ENCODE results near the gene CPLX3.

The CPLX3 gene

DNA sequence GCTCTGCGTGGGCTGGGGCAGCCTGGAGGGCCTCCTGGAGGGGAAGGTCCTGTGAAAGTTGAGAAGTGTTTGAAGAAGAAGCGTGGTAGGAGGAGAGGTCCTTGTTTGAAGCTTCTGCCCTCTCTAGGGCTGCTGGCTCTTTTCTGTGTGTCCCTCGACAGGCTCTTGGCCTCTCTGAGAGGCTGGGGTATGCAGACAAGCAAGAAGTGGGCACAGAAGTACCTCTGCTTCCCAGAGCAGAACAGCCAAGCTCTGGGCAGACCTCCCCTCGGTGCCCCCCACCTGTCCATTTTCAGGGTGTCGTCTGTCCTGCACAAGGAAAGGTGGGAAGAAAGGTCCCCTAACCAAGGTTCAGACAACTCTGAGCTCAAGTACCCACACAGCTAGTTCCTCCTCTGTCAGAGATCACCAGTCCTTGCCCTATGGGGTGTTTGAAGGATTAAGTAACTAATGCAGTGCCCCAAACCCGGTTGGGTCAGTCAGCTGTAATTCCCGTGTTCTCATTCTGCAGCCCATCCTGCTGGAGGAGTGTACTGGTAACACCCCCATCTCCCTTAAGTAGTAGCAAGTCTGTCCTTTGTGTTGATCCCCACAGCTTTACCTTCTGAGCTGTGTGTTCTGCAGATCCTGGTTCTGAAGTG, 38.3 kb upstream of the CPLX3 start:
- DNase-seq (ENCODE audit: low read depth, low spot score): no peak
- no peak overlapping the region for H3K4me3 ChIP-seq (ENCODE audit: low read depth, low read length)
- ChIA-PET CTCF (interaction anchor here (0.8 to 33.5 kb wide), 16 partner anchors 8 to 165 kb away, joined by 3 to 1672 read pairs (median 4); partner anchors contain the start of genes CLK3, CPLX3, MPI and RPP25), POLR2A (interaction anchor here (1.0 to 1.4 kb wide), 2 partner anchors 10 to 150 kb away, joined by 4 to 5 read pairs; partner anchors contain the start of gene COX5A)
- TF ChIP-seq, protein P1, sequence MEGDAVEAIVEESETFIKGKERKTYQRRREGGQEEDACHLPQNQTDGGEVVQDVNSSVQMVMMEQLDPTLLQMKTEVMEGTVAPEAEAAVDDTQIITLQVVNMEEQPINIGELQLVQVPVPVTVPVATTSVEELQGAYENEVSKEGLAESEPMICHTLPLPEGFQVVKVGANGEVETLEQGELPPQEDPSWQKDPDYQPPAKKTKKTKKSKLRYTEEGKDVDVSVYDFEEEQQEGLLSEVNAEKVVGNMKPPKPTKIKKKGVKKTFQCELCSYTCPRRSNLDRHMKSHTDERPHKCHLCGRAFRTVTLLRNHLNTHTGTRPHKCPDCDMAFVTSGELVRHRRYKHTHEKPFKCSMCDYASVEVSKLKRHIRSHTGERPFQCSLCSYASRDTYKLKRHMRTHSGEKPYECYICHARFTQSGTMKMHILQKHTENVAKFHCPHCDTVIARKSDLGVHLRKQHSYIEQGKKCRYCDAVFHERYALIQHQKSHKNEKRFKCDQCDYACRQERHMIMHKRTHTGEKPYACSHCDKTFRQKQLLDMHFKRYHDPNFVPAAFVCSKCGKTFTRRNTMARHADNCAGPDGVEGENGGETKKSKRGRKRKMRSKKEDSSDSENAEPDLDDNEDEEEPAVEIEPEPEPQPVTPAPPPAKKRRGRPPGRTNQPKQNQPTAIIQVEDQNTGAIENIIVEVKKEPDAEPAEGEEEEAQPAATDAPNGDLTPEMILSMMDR (IDR thresholded peaks at IDR 0.05; ENCODE audit: insufficient read depth, low read length, missing control alignments): no peak

DNA sequence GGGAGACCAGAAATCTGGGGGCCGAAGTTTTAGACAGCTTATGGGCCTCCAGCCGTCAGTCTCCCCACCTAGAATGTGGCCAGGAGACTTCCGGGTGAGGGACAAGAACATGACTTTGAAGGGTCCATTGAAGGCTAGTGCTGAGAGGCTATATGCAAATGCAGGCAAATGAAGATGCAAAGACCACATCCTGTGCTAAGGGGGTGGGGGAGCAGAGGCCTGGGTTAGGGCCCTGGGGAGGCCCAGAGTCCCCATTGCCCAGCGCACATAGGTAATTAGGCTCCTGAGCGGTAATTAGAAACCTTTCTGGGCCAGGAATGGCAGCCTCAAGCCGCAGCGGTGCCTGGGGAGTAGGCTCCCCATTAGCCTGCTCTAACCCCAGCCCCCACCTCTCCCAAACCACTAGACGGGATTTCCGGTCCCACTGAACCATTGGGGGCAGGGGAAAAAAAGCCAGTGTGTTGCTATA, 37.7 kb upstream of the CPLX3 start:
- ChIA-PET POLR2A (no interaction called here), CTCF (interaction anchor here (0.8 to 33.5 kb wide), 13 partner anchors 9 to 165 kb away, joined by 3 to 1672 read pairs (median 4); partner anchors contain the start of genes CLK3, CPLX3, MPI and RPP25)
- DNase-seq (ENCODE audit: low read depth, low spot score): no peak
- TF ChIP-seq, protein P1 (IDR thresholded peaks at IDR 0.05; ENCODE audit: insufficient read depth, low read length, missing control alignments): no peak
- no peak overlapping the region for H3K4me3 ChIP-seq (ENCODE audit: low read depth, low read length)

DNA sequence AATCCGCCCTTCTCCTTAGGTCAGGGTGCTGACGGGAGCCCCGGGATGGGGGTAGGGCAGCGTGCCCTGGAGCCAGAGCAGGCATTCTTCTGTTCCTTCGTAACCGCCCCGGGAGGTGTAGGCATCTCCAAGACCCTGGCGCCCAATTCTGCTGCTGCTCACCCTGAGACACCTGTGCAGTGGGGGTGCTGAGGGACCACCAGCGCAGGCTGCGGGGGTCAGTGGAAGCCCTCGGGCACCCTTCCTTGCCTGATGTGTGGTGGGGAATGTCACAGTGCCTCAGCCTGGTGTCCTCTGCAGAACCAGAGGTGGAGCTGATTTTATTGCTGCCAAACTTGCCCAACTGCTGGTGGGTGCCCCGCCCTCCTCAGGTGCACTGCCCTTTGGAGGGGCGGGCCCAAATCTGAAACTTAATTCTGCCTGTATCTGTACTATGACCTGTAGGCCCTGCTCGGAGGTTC, 37.2 kb upstream of the CPLX3 start:
- H3K4me3 ChIP-seq (ENCODE audit: low read depth, low read length): no peak overlapping the region

DNA sequence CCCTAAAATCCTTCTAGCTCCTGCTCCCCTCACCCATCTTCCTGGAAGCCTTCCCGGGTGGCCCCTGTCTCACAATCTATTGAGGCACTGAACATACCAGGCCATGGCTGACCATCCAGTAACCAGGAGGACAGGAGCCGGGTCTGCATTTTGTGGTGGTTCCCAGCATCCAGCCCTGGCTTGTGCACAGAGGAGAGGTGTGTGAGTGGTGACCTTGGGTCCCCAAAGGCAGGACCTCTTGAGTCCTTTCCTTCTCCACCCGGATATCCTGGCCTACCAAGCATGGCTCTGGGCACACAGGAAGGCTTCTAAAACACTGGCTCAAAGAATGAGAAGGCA, 36.7 kb upstream of the CPLX3 start:
- H3K4me3 ChIP-seq (ENCODE audit: low read depth, low read length): no peak overlapping the region
- no peak for DNase-seq (ENCODE audit: low read depth, low spot score)
- TF ChIP-seq, protein P1 (IDR thresholded peaks at IDR 0.05; ENCODE audit: insufficient read depth, low read length, missing control alignments): no peak
- POLR2A ChIA-PET: no interaction called here
- CTCF ChIA-PET: interaction anchor here (1.0 to 9.6 kb wide), 4 partner anchors 9 to 47 kb away, joined by 3 to 136 read pairs (median 117); partner anchors contain the start of gene CSK

More for the DNA sequence above, 37.2 kb upstream of the CPLX3 start:
- no peak for DNase-seq (ENCODE audit: low read depth, low spot score)
- TF ChIP-seq, protein P1 (IDR thresholded peaks at IDR 0.05; ENCODE audit: insufficient read depth, low read length, missing control alignments): no peak
- POLR2A ChIA-PET: no interaction called here
- CTCF ChIA-PET: interaction anchor here (9.2 to 12.5 kb wide), 4 partner anchors 8 to 18 kb away, joined by 106 to 333 read pairs (median 132); partner anchors contain the start of gene CSK

DNA sequence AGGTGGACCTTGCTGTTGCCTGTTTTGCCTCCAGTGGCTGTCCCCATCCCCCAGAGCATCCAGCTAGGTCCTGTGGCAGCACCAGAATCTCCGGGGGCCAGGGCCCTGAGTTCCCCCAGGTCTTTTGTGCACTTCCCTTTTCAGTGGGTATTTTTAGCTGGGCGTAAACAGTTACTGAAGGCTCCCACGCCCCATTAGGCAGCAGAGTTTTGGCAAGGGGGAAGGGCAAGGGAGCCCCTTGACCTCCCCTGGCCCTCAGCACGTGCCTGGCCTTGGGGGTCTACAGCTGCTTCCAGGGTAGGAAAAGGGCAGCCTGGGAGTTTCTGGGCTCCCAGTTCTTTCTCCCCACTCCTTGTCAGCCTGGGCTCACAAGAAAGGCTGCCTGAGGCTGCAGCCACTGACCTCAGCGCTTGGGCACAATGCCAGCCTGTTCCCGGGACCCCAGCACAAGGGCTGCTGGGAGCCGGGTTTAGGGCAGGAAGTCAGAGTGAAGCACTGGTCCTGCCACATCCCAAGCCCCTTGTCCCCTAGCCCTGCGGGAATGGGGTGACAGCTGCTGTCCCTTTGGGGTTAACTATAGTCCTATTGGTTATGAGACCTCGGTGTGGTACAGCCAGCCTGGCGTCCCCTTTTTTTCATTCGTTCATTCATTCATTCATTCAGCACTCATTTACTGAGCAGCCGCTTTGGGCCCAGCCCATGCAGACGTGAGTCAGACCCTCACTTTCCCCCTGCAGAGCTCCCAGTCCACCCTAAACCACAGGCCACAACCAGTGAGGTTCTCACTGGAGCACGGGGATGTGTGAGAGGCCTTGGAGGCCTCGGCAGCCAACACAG, 36.1 kb upstream of the CPLX3 start:
- CTCF ChIA-PET: interaction anchor here (0.9 to 9.6 kb wide), 6 partner anchors 9 to 158 kb away, joined by 3 to 136 read pairs (median 54); partner anchors contain the start of gene CSK
- POLR2A ChIA-PET: no interaction called here
- no peak for DNase-seq (ENCODE audit: low read depth, low spot score)
- H3K4me3 ChIP-seq (ENCODE audit: low read depth, low read length): no peak overlapping the region
- TF ChIP-seq, protein P1 (IDR thresholded peaks at IDR 0.05; ENCODE audit: insufficient read depth, low read length, missing control alignments): no peak

Measured in AG04449 (cell line).